Coronary artery (tissue), 2 donors: ENCODE data around the gene ZGPAT.

ENCODE experiments used
- DNase-seq: peaks from one replicate; pipeline ENCODE4 v3.0.0-alpha.2; 2017; ENCODE audit warnings: low spot score
- H3K27ac ChIP-seq, 2 donors: fragments of 200-600 bp; sonication (generic); one replicate each; pipeline ENCODE4 v1.5.1; 2016 to 2019
- H3K4me3 ChIP-seq: fragments of 200-600 bp; sonication (generic); 2 replicates; pipeline ENCODE4 v1.5.1; 2016; ENCODE audit warnings: mild to moderate bottlenecking, moderate library complexity
- CTCF ChIP-seq: fragments of 200-600 bp; sonication (generic); IDR thresholded peaks from one replicate; pipeline ENCODE4 v1.5.1; 2019; ENCODE audit warnings: antibody characterized with exemption

Gene ZGPAT

GRCh38 chr20:63741676-63742380 lies 34.0 kb downstream of the ZGPAT start:
- DNase-seq, result peak; percentile 72
- peak overlapping the region; percentile 78 for H3K4me3 ChIP-seq
- peak overlapping the region; percentile 82 to 93 for H3K27ac ChIP-seq
- TF ChIP-seq CTCF, result no peak

GRCh38 chr20:63742381-63743024 lies 34.7 kb downstream of the ZGPAT start:
- no peak for DNase-seq
- TF ChIP-seq CTCF, result no peak
- Histone ChIP-seq H3K4me3 (no peak overlapping the region), H3K27ac (peak overlapping the region in 1 of 2 donors; percentile 93)

GRCh38 chr20:63743210-63743970 lies 35.6 kb downstream of the ZGPAT start:
- TF ChIP-seq CTCF, result no peak
- Histone ChIP-seq H3K4me3 (no peak overlapping the region), H3K27ac (no peak overlapping the region)
- no peak for DNase-seq

- DNase-seq, result no peak
- Histone ChIP-seq H3K27ac (no peak overlapping the region), H3K4me3 (no peak overlapping the region)
- no peak for TF ChIP-seq CTCF
Measured at GRCh38 chr20:63744158-63744557, 36.3 kb downstream of the ZGPAT start.

GRCh38 chr20:63744574-63745423 lies 37.0 kb downstream of the ZGPAT start:
- DNase-seq, result no peak
- Histone ChIP-seq H3K27ac (no peak overlapping the region), H3K4me3 (no peak overlapping the region)

More at GRCh38 chr20:63744574-63745423, 37.0 kb downstream of the ZGPAT start:
- TF ChIP-seq CTCF, result no peak
